CD4-positive, alpha-beta memory T cell (primary cell): ENCODE data around the gene LTBP2. TPM values are rescaled to one million over a fixed set of nuclear protein-coding genes. Genes with fewer than 3 reads are reported as not detected.

ENCODE experiments used
- CTCF ChIA-PET: fragments of 350-600 bp; sonication (Branson Sonifier 250); formaldehyde crosslinking; loops from one replicate; lab custom pipeline; 2021; ENCODE audit warnings: inconsistent platforms; ENCODE audit not compliant: partially characterized antibody; lab: Charles Lee
- POLR2A ChIA-PET: fragments of 350-600 bp; sonication (Branson Sonifier 250); formaldehyde crosslinking; loops from one replicate; lab custom pipeline; 2021; ENCODE audit not compliant: partially characterized antibody; lab: Charles Lee
- DNase-seq, 5 donors: peaks; one replicate each; pipeline versions ENCODE4 v3.0.0 to v3.0.0-alpha.2; 2020 to 2022; ENCODE audit warnings: mixed read lengths in 1 of 5
- H3K27ac ChIP-seq: one replicate; pipeline ENCODE4 v1.7.0; 2013; ENCODE audit warnings: low read depth, low read length
- H3K27me3 ChIP-seq: 2 replicates; pipeline ENCODE4 v1.7.0; 2013; ENCODE audit warnings: mild to moderate bottlenecking, low read length, moderate library complexity; ENCODE audit not compliant: insufficient read depth
- H3K36me3 ChIP-seq: 2 replicates; pipeline ENCODE4 v1.7.0; 2013; ENCODE audit warnings: mild to moderate bottlenecking, low read length, moderate library complexity; ENCODE audit not compliant: insufficient read depth
- H3K4me1 ChIP-seq: 2 replicates; pipeline ENCODE4 v1.7.0; 2013; ENCODE audit warnings: mild to moderate bottlenecking, low read length, moderate library complexity; ENCODE audit not compliant: insufficient read depth
- H3K4me3 ChIP-seq, 2 donors: one replicate each; pipeline ENCODE4 v1.7.0; 2013; ENCODE audit warnings: low read length in 2 of 2, mild to moderate bottlenecking in 1 of 2
- H3K9me3 ChIP-seq, 2 donors: one replicate each; pipeline ENCODE4 v1.7.0; 2013; ENCODE audit warnings: low read length in 2 of 2, control low read depth in 1 of 2; ENCODE audit not compliant: control insufficient read depth in 1 of 2
- H3K27ac Mint-ChIP-seq, 7 donors: one replicate each; pipeline ENCODE4 v1.8.0; 2020 to 2021; ENCODE audit warnings: mixed read lengths in 7 of 7, mild to moderate bottlenecking in 6 of 7, inconsistent platforms in 3 of 7, moderate library complexity in 3 of 7
- H3K27me3 Mint-ChIP-seq, 2 donors: one replicate each; pipeline ENCODE4 v1.8.0; 2020 to 2021; ENCODE audit warnings: mixed read lengths in 2 of 2
- H3K36me3 Mint-ChIP-seq, 2 donors: one replicate each; pipeline ENCODE4 v1.8.0; 2020 to 2021; ENCODE audit warnings: mixed read lengths in 2 of 2, inconsistent platforms in 1 of 2, mild to moderate bottlenecking in 1 of 2
- H3K4me1 Mint-ChIP-seq, 4 donors: one replicate each; pipeline ENCODE4 v1.8.0; 2020 to 2021; ENCODE audit warnings: mixed read lengths in 4 of 4, mild to moderate bottlenecking in 1 of 4
- H3K4me3 Mint-ChIP-seq, 8 donors: one replicate each; pipeline ENCODE4 v1.8.0; 2020 to 2021; ENCODE audit warnings: mixed read lengths in 8 of 8, mild to moderate bottlenecking in 7 of 8, moderate library complexity in 6 of 8, inconsistent platforms in 3 of 8
- H3K9me3 Mint-ChIP-seq, 8 donors: one replicate each; pipeline ENCODE4 v1.8.0; 2020 to 2021; ENCODE audit warnings: mixed read lengths in 8 of 8, mild to moderate bottlenecking in 5 of 8, inconsistent platforms in 3 of 8, moderate library complexity in 1 of 8
- intact Hi-C: fragments of 100-400 bp; cut with micrococcal nuclease; formaldehyde crosslinking; loops from one replicate; pipeline ENCODE4 v1.15.1; 2023
- polyA plus RNA-seq, 2 donors: library from polyadenylated mRNA; unstranded; fragments of 300-500 nt; fragmentation: Illumina TruSeq; gene quantifications; one replicate each; pipeline ENCODE4 v1.2.3, GENCODE V29; 2021
- total RNA-seq, 2 experiments: library from RNA; stranded (reverse); gene quantifications; one replicate each; pipeline ENCODE4 v1.2.3, GENCODE V29; 2021

The LTBP2 gene
- total and polyA plus RNA-seq, 4 experiments from 2014 or later = 0.11 to 0.44 (median 0.36) TPM

DNA sequence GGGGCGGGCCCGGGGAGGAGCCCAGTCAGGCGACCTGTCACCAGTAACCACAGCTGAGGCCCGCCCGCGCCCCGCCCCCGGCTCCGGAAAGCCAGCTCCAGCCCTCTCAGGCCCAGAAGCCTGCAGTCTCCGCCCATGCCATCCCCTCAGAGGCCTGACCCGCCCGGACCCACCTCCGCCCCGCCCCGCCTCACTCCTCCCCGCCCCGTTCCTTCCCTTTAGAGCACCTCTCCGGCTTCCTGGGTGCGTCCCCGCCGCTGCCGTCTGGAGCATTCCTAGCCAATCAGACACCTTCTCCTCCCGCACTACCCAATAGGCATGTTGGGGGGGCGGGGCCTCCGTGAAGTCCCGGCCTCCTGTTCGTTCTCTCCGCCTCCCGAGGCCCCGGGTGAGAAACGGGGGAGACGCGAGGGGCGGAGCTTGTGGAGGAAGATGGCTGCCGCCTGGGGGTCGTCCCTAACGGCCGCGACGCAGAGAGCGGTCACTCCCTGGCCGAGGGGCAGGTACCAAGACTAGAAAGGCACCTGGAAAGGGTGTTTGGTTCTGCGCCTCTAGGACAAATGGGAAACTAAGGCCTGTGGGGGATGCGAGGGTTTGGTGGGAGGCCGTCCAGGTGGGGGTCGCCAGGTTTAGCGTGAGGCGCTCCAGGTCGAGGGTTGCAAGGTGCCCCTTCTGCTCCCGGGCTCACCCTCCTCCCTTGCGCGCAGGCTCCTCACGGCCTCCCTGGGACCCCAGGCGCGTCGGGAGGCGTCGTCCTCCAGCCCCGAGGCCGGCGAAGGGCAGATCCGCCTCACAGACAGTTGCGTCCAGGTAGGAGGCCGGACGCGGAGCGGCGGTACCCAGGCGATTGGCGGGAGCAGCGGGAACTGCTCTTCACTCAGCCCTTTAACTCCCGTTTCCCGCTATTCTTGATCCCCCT, 118.4 kb downstream of the LTBP2 start, which contains the start of gene ISCA2:
Gene ISCA2, plus strand, starts transcription at position 423 of the 919 bp plus-strand sequence. Its CDS starts 10 bp downstream, at position 433.
- H3K9me3 ChIP-seq = no peaks in the 10 kb centered on the region

DNA sequence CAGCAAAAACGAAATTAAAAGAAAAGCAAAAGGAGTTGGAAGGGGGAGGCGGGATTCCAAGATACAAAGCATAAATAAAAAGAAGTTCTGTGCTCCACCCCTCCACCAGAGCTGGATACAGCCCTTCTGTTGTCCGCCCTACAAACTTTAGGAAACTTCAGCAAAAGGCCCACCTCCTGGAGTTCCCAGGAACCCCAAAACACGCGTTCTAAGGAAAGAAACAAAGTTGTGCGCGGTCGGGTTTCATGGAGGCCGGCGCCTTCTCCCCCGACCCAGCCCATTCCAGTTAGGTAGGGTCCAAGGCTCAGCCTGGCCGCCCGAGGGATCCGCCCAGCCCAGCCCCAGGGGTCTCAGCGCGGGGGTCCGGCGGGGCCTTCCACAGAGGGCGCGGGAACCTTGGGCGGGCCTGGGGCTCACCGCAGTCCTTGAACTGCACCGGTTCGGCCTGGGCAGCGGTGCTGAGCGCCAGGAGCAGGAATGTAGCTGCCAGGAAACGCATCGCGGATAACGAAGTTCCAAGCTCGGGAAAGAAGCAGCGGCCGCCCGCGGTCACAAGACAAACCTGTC, 119.2 kb downstream of the LTBP2 start, which contains the start of gene NPC2:
Gene NPC2, minus strand, starts transcription at position 530 of the 567 bp plus-strand sequence. Its CDS starts 31 bp downstream, at position 499.
- H3K4me3 ChIP-seq = peak within 1 kb of the TSS; percentile 79 to 89
- H3K9me3 ChIP-seq = no peaks in the 10 kb centered on the region
- no peaks in the 10 kb centered on the region for H3K27me3 ChIP-seq
- CTCF ChIA-PET = interaction anchor here (0.7 to 2.0 kb wide), 5 partner anchors 10 to 130 kb away, joined by 3 to 5 read pairs (median 3); partner anchors contain the start of gene LTBP2
- POLR2A ChIA-PET = interaction anchor here (0.6 to 2.1 kb wide), 6 partner anchors 25 to 1434 kb away, joined by 3 to 9 read pairs (median 3); no protein-coding TSS in a partner anchor
- peak in 1 of 5 donors; percentile 17 for DNase-seq
- H3K4me1 ChIP-seq = peaks cover 39% of the 10 kb centered on the region
- Mint-ChIP-seq H3K27ac (peak within 1 kb of the TSS in 6 of 7 donors; percentile 91 to 97 (median 94)), H3K36me3 (peaks cover 5 to 10% of the 10 kb centered on the region in 2 donors), H3K4me1 (peaks cover 24 to 31% (median 27%) of the 10 kb centered on the region in 4 donors), H3K9me3 (no peaks in the 10 kb centered on the region), H3K4me3 (no peak within 1 kb of the TSS), H3K27me3 (no peaks in the 10 kb centered on the region)
- intact Hi-C loops = loop anchor here (1.0 to 10.0 kb wide), 9 partner anchors 126 to 1659 kb away; partner anchors contain the start of genes ABCD4, ACYP1, EIF2B2 and ERG28
- no peaks in the 10 kb centered on the region for H3K36me3 ChIP-seq
- H3K27ac ChIP-seq = peak within 1 kb of the TSS; percentile 86

More for the DNA sequence above, 118.4 kb downstream of the LTBP2 start, which contains the start of gene ISCA2:
- H3K4me3 ChIP-seq = peak within 1 kb of the TSS; percentile 79 to 89
- ChIA-PET CTCF (interaction anchor here (0.7 to 2.0 kb wide), 3 partner anchors 11 to 125 kb away, joined by 3 to 5 read pairs (median 5); partner anchors contain the start of gene LTBP2), POLR2A (interaction anchor here (0.6 to 2.1 kb wide), 4 partner anchors 25 to 1435 kb away, joined by 3 to 9 read pairs (median 3); no protein-coding TSS in a partner anchor)
- peaks cover 39% of the 10 kb centered on the region for H3K4me1 ChIP-seq
- H3K27ac Mint-ChIP-seq = peak within 1 kb of the TSS in 6 of 7 donors; percentile 91 to 97 (median 94)
- peak; percentile 97 to 100 (median 99) for DNase-seq
- H3K36me3 Mint-ChIP-seq = peaks cover 5 to 10% of the 10 kb centered on the region in 2 donors
- H3K27me3 ChIP-seq = no peaks in the 10 kb centered on the region
- H3K27ac ChIP-seq = peak within 1 kb of the TSS; percentile 86
- H3K27me3 Mint-ChIP-seq = no peaks in the 10 kb centered on the region
- H3K4me1 Mint-ChIP-seq = peaks cover 24 to 31% (median 27%) of the 10 kb centered on the region in 4 donors
- no peaks in the 10 kb centered on the region for H3K36me3 ChIP-seq
- H3K4me3 Mint-ChIP-seq = no peak within 1 kb of the TSS
- H3K9me3 Mint-ChIP-seq = no peaks in the 10 kb centered on the region
- intact Hi-C loops = loop anchor here (1.0 to 10.0 kb wide), 8 partner anchors 125 to 1659 kb away; partner anchors contain the start of genes ABCD4, ACYP1, EIF2B2 and ERG28

DNA sequence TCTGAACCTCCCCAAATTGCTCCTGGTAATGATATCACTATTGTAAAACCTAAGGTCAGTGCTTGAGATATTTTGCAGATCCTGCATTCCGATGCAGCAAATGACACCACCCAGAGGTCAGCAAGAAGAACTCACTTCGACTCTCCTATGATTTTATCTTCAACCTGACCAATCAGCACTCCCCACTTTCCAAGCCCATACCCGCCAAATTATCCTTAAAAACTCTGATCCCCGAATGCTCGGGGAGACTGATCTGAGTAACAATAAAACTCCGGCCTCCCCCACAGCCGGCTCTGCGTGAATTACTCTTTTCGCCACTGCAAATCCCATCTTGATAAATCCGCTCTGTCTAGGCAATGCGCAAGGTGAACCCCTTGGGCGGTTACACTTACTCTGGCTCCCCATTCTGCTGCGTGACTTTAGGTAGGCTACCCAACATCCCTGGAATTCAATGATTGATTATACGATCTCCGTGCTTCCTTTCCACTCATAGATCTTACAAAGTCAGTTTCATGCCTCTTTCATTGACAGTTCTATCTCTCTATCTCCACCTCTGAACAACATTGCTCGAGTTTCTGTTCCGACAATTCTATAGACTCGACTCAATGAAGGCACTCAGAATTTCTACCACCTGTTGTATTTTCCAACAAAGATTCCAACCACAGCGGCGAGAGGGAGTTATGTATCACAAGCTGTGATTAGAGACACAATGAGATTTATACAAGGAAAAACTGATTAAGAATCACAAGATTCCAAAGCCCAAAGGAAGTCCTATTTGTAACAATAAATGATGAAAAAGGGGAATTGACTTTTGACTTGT, 119.9 kb downstream of the LTBP2 start:
- DNase-seq = peak in 2 of 5 donors; percentile 14 to 18
- peaks cover 21 to 27% (median 26%) of the 10 kb centered on the region in 4 donors for H3K4me1 Mint-ChIP-seq
- Histone ChIP-seq H3K4me3 (peak overlapping the region; percentile 79), H3K9me3 (no peaks in the 10 kb centered on the region), H3K36me3 (no peaks in the 10 kb centered on the region), H3K27me3 (no peaks in the 10 kb centered on the region), H3K27ac (peak overlapping the region; percentile 71), H3K4me1 (peaks cover 39% of the 10 kb centered on the region)
- H3K4me3 Mint-ChIP-seq = no peak overlapping the region
- no peak overlapping the region for H3K27ac Mint-ChIP-seq
- POLR2A ChIA-PET = interaction anchor here (0.6 to 2.1 kb wide), 3 partner anchors 126 to 732 kb away, joined by 3 to 9 read pairs (median 4); no protein-coding TSS in a partner anchor
- H3K27me3 Mint-ChIP-seq = no peaks in the 10 kb centered on the region
- intact Hi-C loops = loop anchor here (1.0 to 10.0 kb wide), 7 partner anchors 127 to 1660 kb away; partner anchors contain the start of genes ABCD4, ACYP1, ERG28 and GPATCH2L
- no peaks in the 10 kb centered on the region for H3K9me3 Mint-ChIP-seq
- CTCF ChIA-PET = interaction anchor here (0.7 to 2.0 kb wide), 4 partner anchors 10 to 131 kb away, joined by 3 to 5 read pairs (median 3); no protein-coding TSS in a partner anchor
- H3K36me3 Mint-ChIP-seq = peaks cover 0 to 9% of the 10 kb centered on the region in 2 donors

DNA sequence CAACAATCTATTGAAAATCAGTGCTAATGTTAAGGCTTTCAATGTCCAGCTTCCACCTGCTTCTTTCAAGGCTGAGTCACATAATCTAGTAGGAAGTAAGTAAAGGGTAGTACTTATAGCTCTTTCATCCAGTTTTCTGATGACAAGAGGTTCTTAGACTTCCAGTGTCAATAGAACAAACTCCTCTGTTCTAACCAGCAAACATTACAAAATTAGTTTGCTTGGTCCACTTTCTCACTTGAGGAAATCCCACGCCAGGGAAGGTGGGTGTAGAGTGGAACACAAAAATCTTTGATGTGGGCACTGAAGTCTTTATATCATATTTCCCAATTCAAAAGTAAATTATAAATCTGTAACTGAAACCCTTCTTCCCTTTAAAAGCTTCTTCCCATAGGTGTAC, 121.6 kb downstream of the LTBP2 start:
- no peaks in the 10 kb centered on the region for H3K9me3 Mint-ChIP-seq
- H3K27ac Mint-ChIP-seq = no peak overlapping the region
- H3K27me3 Mint-ChIP-seq = no peaks in the 10 kb centered on the region
- no peak overlapping the region for H3K4me3 ChIP-seq
- DNase-seq = no peak
- CTCF ChIA-PET = interaction anchor here (0.8 to 1.7 kb wide), 5 partner anchors 9 to 127 kb away, joined by 3 to 5 read pairs (median 3); no protein-coding TSS in a partner anchor
- no peaks in the 10 kb centered on the region for H3K9me3 ChIP-seq
- intact Hi-C loops = loop anchor here (5.0 to 10.0 kb wide), 3 partner anchors 454 to 1662 kb away; partner anchors contain the start of genes ACYP1 and GPATCH2L
- no peak overlapping the region for H3K27ac ChIP-seq
- H3K4me1 ChIP-seq = peaks cover 32% of the 10 kb centered on the region
- H3K36me3 ChIP-seq = no peaks in the 10 kb centered on the region
- H3K4me3 Mint-ChIP-seq = no peak overlapping the region
- H3K4me1 Mint-ChIP-seq = peaks cover 20 to 27% (median 23%) of the 10 kb centered on the region in 4 donors
- H3K27me3 ChIP-seq = no peaks in the 10 kb centered on the region
- H3K36me3 Mint-ChIP-seq = peaks cover under 1 to 7% of the 10 kb centered on the region in 2 donors
- POLR2A ChIA-PET = no interaction called here

DNA sequence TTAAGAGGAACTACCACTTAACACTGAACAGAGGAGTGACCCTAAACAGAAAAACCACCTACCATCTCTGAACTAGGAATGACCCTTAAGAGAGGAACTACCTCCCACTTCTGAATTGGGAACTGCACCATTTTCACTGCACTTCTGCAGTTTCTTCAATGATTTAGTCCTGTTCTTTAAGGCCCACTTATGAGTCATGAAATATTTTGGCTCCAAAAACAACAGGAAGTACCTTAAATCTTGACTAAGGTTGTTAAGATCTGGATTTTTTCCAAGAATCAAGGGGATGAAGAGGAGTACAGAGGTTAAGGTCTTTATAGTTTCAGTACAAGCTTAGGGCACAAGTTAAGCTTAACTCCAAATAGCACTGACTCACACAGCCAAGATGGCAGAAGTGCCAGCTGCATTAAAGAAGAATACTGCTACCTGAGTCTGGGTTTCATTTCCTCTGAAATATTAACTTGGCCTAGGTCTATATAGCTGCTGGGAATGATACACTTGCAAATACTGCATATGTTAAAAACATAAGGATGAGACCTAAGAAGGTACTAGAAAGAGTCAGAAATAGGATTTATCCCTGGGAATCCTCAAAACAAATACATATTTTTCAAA, 123.1 kb downstream of the LTBP2 start:
- Histone ChIP-seq H3K36me3 (peaks cover 4% of the 10 kb centered on the region), H3K4me1 (peaks cover 17% of the 10 kb centered on the region), H3K4me3 (no peak overlapping the region), H3K27ac (no peak overlapping the region), H3K27me3 (no peaks in the 10 kb centered on the region), H3K9me3 (no peaks in the 10 kb centered on the region)
- Mint-ChIP-seq H3K4me3 (no peak overlapping the region), H3K27me3 (no peaks in the 10 kb centered on the region), H3K27ac (no peak overlapping the region), H3K36me3 (peaks cover 13 to 14% of the 10 kb centered on the region in 2 donors), H3K4me1 (peaks cover 7 to 11% (median 9%) of the 10 kb centered on the region in 4 donors), H3K9me3 (no peaks in the 10 kb centered on the region)
- CTCF ChIA-PET = no interaction called here
- POLR2A ChIA-PET = no interaction called here
- intact Hi-C loops = no loop called here
- DNase-seq = no peak
